HT1080 (cell line): ENCODE measurements around the gene SASH3. TPM values are rescaled to one million over a fixed set of nuclear protein-coding genes. Genes with fewer than 3 reads are reported as not detected.

Source experiments
- DNase-seq: peaks from one replicate; pipeline ENCODE4 v3.0.0-alpha.2; 2015; ENCODE audit warnings: low read depth
- total RNA-seq: library from RNA; depleted of rRNA; stranded (reverse); fragments of >200 nt; shearing (Covaris generic); gene quantifications from 2 replicates; pipeline ENCODE4 v1.2.3, GENCODE V29; 2014

The SASH3 gene
- total RNA-seq, 1 experiment from 2014 or later = not detected

DNA sequence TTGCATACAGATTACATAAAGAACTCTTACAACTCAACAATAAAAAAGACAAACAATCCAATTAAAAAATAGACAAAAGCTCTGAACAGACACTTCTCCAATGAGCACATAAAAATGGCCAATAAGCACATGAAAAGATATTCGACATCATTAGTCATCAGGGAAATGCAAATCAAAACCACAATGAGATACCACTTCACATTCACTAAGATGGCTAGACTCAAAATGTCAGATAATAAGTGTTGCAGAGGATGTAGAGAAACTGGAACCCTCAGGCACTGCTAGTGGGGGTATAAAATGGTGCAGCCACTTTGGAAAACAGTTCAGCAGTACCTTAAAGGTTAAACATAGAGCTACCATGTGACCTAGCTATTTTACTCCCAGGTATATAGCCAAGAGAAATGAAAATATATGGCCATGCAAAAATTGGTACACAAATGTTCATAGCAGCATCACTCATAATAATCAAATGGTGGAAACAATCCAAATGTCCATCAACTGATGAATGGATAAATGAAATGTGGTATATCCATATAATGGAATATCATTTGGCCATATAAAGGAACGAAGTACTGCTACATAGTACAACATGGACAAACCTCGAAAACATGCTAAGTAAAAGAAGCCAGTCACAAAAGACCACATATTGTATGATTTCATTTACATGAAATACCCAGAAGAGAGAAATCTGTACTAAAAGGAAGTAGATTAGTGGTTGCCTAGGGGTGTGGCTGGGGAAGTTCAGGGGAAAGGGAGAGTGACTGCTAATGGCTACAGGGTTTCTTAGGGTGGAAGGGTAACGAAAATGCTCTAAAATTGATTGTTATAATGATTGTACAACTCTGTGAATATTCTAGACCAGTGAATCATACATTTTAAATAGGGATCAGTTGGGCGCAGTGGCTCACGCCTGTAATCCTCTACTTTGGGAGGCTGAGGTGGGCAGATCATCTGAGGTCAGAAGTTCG is 29.4 kb downstream of the SASH3 start:
- DNase-seq = peak; percentile 47

- DNase-seq = no peak
Observed at GRCh38 chrX:129813662-129814368, 34.1 kb downstream of the SASH3 start.

- no peak for DNase-seq
Observed at GRCh38 chrX:129818123-129818522, 38.4 kb downstream of the SASH3 start.

DNA sequence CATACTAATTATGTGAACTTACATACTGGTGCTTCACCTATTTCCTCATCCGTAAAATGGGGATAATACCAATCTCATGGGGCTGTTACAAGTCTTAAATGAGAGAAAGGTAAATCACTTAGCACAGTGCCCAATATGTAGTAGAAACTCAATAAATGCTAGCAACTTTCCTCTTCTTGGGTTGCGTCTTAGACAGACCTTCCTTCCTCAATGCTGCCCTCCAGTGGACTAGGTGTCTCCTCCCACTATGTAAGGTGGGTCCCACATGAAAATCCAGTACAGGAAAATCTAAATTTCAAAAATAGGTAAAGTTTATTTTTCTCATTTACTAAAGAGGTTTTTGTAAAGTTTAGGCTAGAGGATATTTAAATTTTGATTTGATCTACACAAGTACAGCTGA is 43.4 kb downstream of the SASH3 start:
- peak; percentile 12 for DNase-seq

GRCh38 chrX:129823522-129823921 is 43.8 kb downstream of the SASH3 start:
- no peak for DNase-seq

GRCh38 chrX:129824620-129825019 is 44.9 kb downstream of the SASH3 start:
- no peak for DNase-seq

- DNase-seq = no peak
Observed at GRCh38 chrX:129825746-129826505, 46.2 kb downstream of the SASH3 start.

DNA sequence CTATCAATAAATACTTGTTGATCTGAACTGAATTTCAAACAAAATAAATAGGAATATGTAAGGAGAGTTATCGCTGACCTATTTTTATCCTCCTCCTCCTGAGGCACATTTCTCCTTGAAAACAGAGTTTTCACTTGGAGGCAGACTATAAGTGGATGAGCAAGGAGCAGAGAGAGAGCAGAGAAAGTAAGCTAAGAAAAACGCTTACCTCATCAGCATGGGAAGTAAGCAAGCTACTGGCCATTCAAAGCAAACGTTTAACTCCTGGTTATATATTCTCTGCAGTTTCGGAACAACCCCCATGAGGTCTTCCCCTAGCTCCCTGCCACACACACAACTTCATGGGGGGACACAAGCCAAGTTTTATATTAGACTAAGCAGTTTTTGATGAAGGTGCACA is 50.7 kb downstream of the SASH3 start:
- DNase-seq = no peak

- no peak for DNase-seq
Observed at GRCh38 chrX:129831091-129831885, 51.5 kb downstream of the SASH3 start.

GRCh38 chrX:129833153-129833990 is 53.6 kb downstream of the SASH3 start:
- peak; percentile 39 for DNase-seq

- DNase-seq = no peak
Observed at GRCh38 chrX:129836827-129837226, 57.1 kb downstream of the SASH3 start.

GRCh38 chrX:129840344-129840743 is 60.6 kb downstream of the SASH3 start:
- no peak for DNase-seq

DNA sequence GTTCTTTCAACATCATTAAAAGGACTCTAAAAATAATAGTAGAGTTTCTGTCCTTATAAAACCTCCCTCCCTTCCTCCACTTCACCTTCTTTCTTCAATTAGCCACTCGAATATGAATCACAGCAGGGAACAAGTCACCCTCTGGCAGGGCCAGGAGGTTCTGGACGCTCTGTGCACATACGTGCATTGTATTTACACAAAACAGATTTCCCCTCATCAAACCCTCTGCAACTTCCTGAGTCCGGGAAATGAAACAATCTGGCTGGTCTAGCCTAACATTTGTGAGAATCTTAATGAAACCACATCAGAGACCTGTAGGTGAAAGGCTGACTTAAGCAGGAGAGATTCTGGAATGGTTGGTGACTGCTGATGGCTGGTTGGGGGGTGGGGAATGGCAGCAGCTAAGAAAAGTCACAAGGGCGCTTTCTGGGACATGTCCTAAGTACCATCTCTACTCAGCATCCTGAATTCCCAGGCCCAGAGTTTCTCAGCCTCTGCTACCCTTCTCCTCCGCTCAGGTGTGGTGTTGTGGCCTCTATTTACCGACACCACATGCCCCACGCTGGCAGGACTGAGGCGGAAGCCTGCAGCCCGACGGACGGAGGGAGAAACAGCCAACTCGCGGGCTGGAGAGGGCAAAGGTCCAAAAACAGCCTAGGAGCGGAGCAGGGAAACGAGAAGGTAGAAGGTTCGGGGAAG is 62.9 kb downstream of the SASH3 start:
- DNase-seq = peak; percentile 5

DNA sequence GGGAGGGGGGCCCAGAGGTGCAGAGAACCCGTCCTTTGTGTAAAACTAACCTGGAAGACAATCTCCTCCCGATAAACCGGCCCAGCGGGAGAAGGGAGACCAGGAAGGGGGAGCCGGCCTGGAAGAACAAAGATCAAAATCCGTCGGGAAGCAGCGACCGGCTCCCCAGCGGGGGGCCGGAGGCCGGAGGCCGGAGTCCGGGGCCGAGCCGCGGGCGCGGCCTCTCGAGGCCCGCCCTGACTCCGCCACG is 63.4 kb downstream of the SASH3 start:
- DNase-seq = no peak

- DNase-seq = peak; percentile 85
Observed at GRCh38 chrX:129843459-129844306, 63.9 kb downstream of the SASH3 start, which contains the start of gene ZDHHC9. TSS of gene ZDHHC9 (minus strand) at chrX:129843886. CDS start at chrX:129841945, 1,941 bp downstream.
